ENCODE results near the gene VPS50.
"Not testable (repeated sequence)": the region's sequence is repeated elsewhere in the genome, so short reads cannot be mapped to it uniquely, and the experiment has no call there.

Gene VPS50

GRCh38 chr7:93239824-93240223, 7.7 kb downstream of the VPS50 start:
- no peak for FAIRE-seq

- peak; percentile 11 for FAIRE-seq
Measured at GRCh38 chr7:93242106-93242505, 9.9 kb downstream of the VPS50 start.

- peak; percentile 90 for FAIRE-seq
Measured at GRCh38 chr7:93245525-93246432, 13.6 kb downstream of the VPS50 start.

GRCh38 chr7:93249491-93250148, 17.5 kb downstream of the VPS50 start:
- no peak for FAIRE-seq

GRCh38 chr7:93258661-93259060, 26.5 kb downstream of the VPS50 start:
- FAIRE-seq: no peak

GRCh38 chr7:93262535-93262934, 30.4 kb downstream of the VPS50 start:
- no peak for FAIRE-seq

- FAIRE-seq: no peak
Measured at GRCh38 chr7:93265220-93265619, 33.1 kb downstream of the VPS50 start.

GRCh38 chr7:93279541-93279940, 47.4 kb downstream of the VPS50 start:
- FAIRE-seq: no peak

GRCh38 chr7:93284908-93285307, 52.7 kb downstream of the VPS50 start:
- no peak for FAIRE-seq

GRCh38 chr7:93293229-93293628, 61.1 kb downstream of the VPS50 start:
- FAIRE-seq: no peak

- no peak for FAIRE-seq
Measured at GRCh38 chr7:93298206-93298605, 66.0 kb downstream of the VPS50 start.

GRCh38 chr7:93298671-93299070, 66.5 kb downstream of the VPS50 start:
- no peak for FAIRE-seq

GRCh38 chr7:93301736-93302135, 69.6 kb downstream of the VPS50 start:
- FAIRE-seq: no peak

- no peak for FAIRE-seq
Measured at GRCh38 chr7:93307131-93307660, 75.0 kb downstream of the VPS50 start.

GRCh38 chr7:93307943-93308342, 75.8 kb downstream of the VPS50 start:
- no peak for FAIRE-seq

- FAIRE-seq: no peak
Measured at GRCh38 chr7:93310346-93310745, 78.2 kb downstream of the VPS50 start.

GRCh38 chr7:93314449-93314848, 82.3 kb downstream of the VPS50 start:
- no peak for FAIRE-seq

GRCh38 chr7:93315896-93316295, 83.7 kb downstream of the VPS50 start:
- FAIRE-seq: no peak

- FAIRE-seq: no peak
Measured at GRCh38 chr7:93316730-93317129, 84.6 kb downstream of the VPS50 start.

GRCh38 chr7:93320887-93321286, 88.7 kb downstream of the VPS50 start:
- FAIRE-seq: no peak

- FAIRE-seq: not testable (repeated sequence)
Measured at GRCh38 chr7:93326291-93326690, 94.1 kb downstream of the VPS50 start.

GRCh38 chr7:93327006-93327633, 95.0 kb downstream of the VPS50 start:
- FAIRE-seq: no peak

- no peak for FAIRE-seq
Measured at GRCh38 chr7:93331706-93332105, 99.5 kb downstream of the VPS50 start.

- no peak for FAIRE-seq
Measured at GRCh38 chr7:93332172-93332571, 100.0 kb downstream of the VPS50 start.
